OCI-LY1 (cell line): ENCODE measurements around the gene PMVK.

Experiments
- H2AFZ ChIP-seq: fragments of 200-600 bp; sonication (generic), shearing (Covaris generic); 2 replicates; pipeline ENCODE4 v1.6.0; 2014; ENCODE audit warnings: antibody characterized with exemption, mild to moderate bottlenecking, low read length
- H3F3A ChIP-seq: fragments of 200-600 bp; sonication (generic), shearing (Covaris generic); 2 replicates; pipeline ENCODE4 v1.6.0; 2014; ENCODE audit warnings: mild to moderate bottlenecking, antibody characterized with exemption, low read length, moderate library complexity; ENCODE audit not compliant: insufficient read depth
- H3K27ac ChIP-seq: fragments of 200-600 bp; sonication (generic); 2 replicates; pipeline ENCODE4 v1.5.1; 2014; ENCODE audit warnings: low read length, mixed run types, mild to moderate bottlenecking, low read depth; ENCODE audit not compliant: poor library complexity, severe bottlenecking
- H3K27me3 ChIP-seq: fragments of 200-600 bp; sonication (generic); 2 replicates; pipeline ENCODE4 v1.6.0; 2014; ENCODE audit warnings: antibody characterized with exemption, mild to moderate bottlenecking, low read length, moderate library complexity; ENCODE audit not compliant: insufficient read depth
- H3K36me3 ChIP-seq: fragments of 200-600 bp; sonication (generic); 2 replicates; pipeline ENCODE4 v1.6.1; 2014; ENCODE audit warnings: mild to moderate bottlenecking, antibody characterized with exemption, low read length, moderate library complexity, mixed read lengths; ENCODE audit not compliant: insufficient read depth
- H3K4me1 ChIP-seq: fragments of 200-600 bp; sonication (generic); 2 replicates; pipeline ENCODE4 v1.5.1; 2014; ENCODE audit warnings: mild to moderate bottlenecking, low read length, moderate library complexity; ENCODE audit not compliant: insufficient read depth, severe bottlenecking
- H3K4me2 ChIP-seq: fragments of 200-600 bp; sonication (generic), shearing (Covaris generic); 2 replicates; pipeline ENCODE4 v1.6.1; 2014; ENCODE audit warnings: low read length
- H3K4me3 ChIP-seq: fragments of 200-600 bp; sonication (generic); 2 replicates; pipeline ENCODE4 v1.5.1; 2014; ENCODE audit warnings: low read length, low read depth, mild to moderate bottlenecking, mixed read lengths; ENCODE audit not compliant: poor library complexity, severe bottlenecking
- H3K79me2 ChIP-seq: fragments of 200-600 bp; shearing (Covaris generic); 2 replicates; pipeline ENCODE4 v1.6.1; 2016; ENCODE audit warnings: mixed run types, low read length, mixed read lengths; ENCODE audit not compliant: insufficient read depth
- H3K9ac ChIP-seq: fragments of 200-600 bp; sonication (generic), shearing (Covaris generic); 2 replicates; pipeline ENCODE4 v1.6.1; 2014; ENCODE audit warnings: mild to moderate bottlenecking, low read length, mixed read lengths
- H3K9me2 ChIP-seq: fragments of 200-600 bp; sonication (generic), shearing (Covaris generic); 2 replicates; pipeline ENCODE4 v1.6.1; 2014; ENCODE audit warnings: low read depth, mild to moderate bottlenecking, low read length, mixed read lengths
- H3K9me3 ChIP-seq: fragments of 200-600 bp; shearing (Covaris generic); 2 replicates; pipeline ENCODE4 v1.6.1; 2014; ENCODE audit warnings: low read length, mixed read lengths
- H4K20me1 ChIP-seq: fragments of 200-600 bp; sonication (generic), shearing (Covaris generic); 2 replicates; pipeline ENCODE4 v1.6.0; 2016; ENCODE audit warnings: mild to moderate bottlenecking, low read length; ENCODE audit not compliant: insufficient read depth
- EZH2 ChIP-seq: fragments of 200-600 bp; sonication (generic), shearing (Covaris generic); IDR thresholded peaks from 2 replicates; pipeline ENCODE4 v1.8.0; 2017; ENCODE audit warnings: borderline replicate concordance, mixed run types, mild to moderate bottlenecking, antibody characterized with exemption, low read length, moderate library complexity, mixed read lengths
- TF ChIP-seq, protein P1 (sequence below): fragments of 200-600 bp; sonication (generic), shearing (Covaris generic); IDR thresholded peaks from 2 replicates; pipeline ENCODE4 v1.5.1; 2017; ENCODE audit warnings: mild to moderate bottlenecking, antibody characterized with exemption, low read length, moderate library complexity, mixed read lengths

The PMVK gene

DNA sequence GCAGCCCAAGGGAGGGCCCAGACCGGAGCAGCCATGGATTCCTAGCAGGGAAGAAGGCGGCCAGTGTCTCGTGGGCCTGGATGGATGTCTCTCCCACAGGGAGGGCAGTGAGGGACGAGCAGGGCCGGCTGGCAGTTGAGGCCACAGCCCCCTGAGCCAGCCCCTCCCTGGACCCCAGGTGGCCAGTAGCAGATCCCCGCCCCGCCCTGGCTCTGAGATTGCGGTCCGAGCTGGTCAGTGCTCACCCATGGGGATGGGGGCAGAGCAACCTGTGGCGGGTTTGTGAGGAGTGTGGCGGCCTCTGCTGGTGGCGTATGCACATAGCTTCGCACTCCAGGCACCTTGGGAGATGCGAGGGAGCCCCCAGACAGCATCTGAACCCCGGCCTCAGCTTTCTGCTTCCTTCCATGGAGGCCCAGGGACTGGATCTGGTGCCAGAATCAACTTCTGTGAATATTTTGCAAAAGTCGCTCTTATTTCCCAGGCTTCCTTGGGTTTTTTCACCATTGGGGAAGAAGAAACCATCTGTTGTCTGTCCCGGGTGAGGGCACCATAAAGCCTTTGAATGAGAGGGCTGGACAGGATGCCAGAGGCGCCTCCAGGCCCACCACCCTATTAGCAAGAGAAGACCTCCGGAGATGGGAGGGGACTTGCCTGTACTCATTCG is 58.0 kb downstream of the PMVK start:
- Histone ChIP-seq H3K36me3 (no peaks in the 10 kb centered on the region), H3F3A (no peaks in the 10 kb centered on the region), H3K9ac (no peak overlapping the region), H3K9me2 (no peaks in the 10 kb centered on the region), H3K4me1 (no peaks in the 10 kb centered on the region), H3K79me2 (no peaks in the 10 kb centered on the region), H2AFZ (no peak overlapping the region), H3K9me3 (no peaks in the 10 kb centered on the region), H4K20me1 (no peaks in the 10 kb centered on the region), H3K27me3 (no peaks in the 10 kb centered on the region), H3K27ac (no peak overlapping the region), H3K4me2 (no peak overlapping the region), H3K4me3 (no peak overlapping the region)
- TF ChIP-seq, protein P1, sequence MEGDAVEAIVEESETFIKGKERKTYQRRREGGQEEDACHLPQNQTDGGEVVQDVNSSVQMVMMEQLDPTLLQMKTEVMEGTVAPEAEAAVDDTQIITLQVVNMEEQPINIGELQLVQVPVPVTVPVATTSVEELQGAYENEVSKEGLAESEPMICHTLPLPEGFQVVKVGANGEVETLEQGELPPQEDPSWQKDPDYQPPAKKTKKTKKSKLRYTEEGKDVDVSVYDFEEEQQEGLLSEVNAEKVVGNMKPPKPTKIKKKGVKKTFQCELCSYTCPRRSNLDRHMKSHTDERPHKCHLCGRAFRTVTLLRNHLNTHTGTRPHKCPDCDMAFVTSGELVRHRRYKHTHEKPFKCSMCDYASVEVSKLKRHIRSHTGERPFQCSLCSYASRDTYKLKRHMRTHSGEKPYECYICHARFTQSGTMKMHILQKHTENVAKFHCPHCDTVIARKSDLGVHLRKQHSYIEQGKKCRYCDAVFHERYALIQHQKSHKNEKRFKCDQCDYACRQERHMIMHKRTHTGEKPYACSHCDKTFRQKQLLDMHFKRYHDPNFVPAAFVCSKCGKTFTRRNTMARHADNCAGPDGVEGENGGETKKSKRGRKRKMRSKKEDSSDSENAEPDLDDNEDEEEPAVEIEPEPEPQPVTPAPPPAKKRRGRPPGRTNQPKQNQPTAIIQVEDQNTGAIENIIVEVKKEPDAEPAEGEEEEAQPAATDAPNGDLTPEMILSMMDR = no peak; the same call in none of the 2 replicates
- no peak for TF ChIP-seq EZH2

DNA sequence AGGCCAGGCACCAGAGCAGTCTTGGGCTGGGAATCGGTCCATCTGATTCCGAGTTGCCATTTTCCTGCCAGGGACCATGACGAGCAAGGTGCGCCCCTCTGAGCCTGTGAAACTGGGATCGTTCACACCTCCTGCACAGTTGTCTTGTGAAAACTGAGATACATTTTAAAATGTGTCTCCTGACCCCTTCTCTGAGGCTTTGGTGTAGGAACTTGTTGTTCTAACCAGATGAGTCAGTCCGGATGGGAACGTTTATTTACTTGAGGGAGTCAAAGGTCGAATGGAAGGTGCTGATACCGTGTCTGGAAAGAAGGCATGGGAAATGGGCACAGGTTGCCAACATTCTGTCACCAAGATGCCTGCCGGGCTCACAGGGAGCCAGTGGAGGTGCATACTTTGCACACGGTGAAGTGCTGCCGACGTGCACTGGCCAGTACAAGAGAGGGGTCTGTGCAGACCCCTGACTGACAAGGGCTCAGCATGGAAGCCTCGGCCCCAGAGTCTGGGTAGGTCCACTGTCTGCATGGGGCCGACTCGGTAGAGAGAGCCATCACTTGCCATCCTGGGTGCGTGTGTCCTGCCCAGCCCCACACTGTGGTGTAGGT is 59.0 kb downstream of the PMVK start:
- Histone ChIP-seq H4K20me1 (no peaks in the 10 kb centered on the region), H3K4me2 (no peak overlapping the region), H3K4me1 (no peaks in the 10 kb centered on the region), H3K36me3 (no peaks in the 10 kb centered on the region), H3K79me2 (no peaks in the 10 kb centered on the region), H3K27me3 (no peaks in the 10 kb centered on the region), H3K27ac (no peak overlapping the region), H3K4me3 (no peak overlapping the region), H3K9ac (no peak overlapping the region), H2AFZ (no peak overlapping the region), H3K9me3 (no peaks in the 10 kb centered on the region), H3F3A (no peaks in the 10 kb centered on the region), H3K9me2 (no peaks in the 10 kb centered on the region)
- no peak for TF ChIP-seq EZH2
- TF ChIP-seq, protein P1 = no peak

GRCh38 chr1:154876842-154877369 is 59.6 kb downstream of the PMVK start:
- Histone ChIP-seq H3K9ac (no peak overlapping the region), H3K79me2 (no peaks in the 10 kb centered on the region), H2AFZ (no peak overlapping the region), H3K4me1 (no peaks in the 10 kb centered on the region), H3F3A (no peaks in the 10 kb centered on the region), H3K9me3 (no peaks in the 10 kb centered on the region), H4K20me1 (no peaks in the 10 kb centered on the region), H3K36me3 (no peaks in the 10 kb centered on the region), H3K27ac (no peak overlapping the region), H3K27me3 (no peaks in the 10 kb centered on the region), H3K4me3 (no peak overlapping the region), H3K9me2 (no peaks in the 10 kb centered on the region), H3K4me2 (no peak overlapping the region)
- TF ChIP-seq EZH2 = no peak
- TF ChIP-seq, protein P1 = no peak
